OCI-LY3 (cell line): ENCODE results near the gene AHCYL2.

Experiments used
- EZH2phosphoT487 ChIP-seq: fragments of 200-600 bp; shearing (Covaris generic); IDR thresholded peaks from 2 replicates; pipeline ENCODE4 v1.6.1; 2018; ENCODE audit warnings: antibody characterized with exemption, mixed run types, low read depth
- TF ChIP-seq, protein P1 (sequence below): fragments of 200-600, 300-600 bp; sonication (generic); IDR thresholded peaks from 2 replicates; pipeline ENCODE4 v1.5.1; 2014; ENCODE audit warnings: antibody characterized with exemption, low read length, low read depth

DNA sequence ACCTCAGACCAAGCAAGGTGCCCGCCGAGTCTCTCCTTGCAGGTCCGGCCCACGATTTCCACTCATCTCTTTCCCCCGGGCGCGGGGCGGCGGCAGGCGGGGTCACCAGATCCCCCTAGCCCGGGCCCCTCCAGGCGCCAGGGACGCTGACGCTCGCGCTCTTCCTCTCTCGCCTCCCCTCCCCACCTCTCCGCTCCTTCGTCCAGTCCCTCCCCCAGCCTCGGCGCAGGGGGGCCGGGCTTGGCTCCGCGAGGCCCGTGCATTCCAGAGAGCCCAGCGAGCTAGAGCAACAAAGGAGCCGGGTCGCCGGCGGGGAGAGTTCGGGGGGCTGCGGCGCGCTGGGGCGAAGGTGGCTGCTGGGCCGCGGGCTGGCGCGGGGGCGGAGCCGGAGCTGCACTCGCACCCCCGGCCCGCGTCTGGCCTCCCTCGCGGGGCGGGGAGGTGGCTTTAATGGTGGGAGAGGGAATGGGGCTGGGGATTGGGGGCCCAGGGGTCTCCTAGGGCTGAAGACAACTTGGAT, 36.4 kb upstream of the AHCYL2 start, which contains the start of gene SMO:
- TF ChIP-seq, protein P1, sequence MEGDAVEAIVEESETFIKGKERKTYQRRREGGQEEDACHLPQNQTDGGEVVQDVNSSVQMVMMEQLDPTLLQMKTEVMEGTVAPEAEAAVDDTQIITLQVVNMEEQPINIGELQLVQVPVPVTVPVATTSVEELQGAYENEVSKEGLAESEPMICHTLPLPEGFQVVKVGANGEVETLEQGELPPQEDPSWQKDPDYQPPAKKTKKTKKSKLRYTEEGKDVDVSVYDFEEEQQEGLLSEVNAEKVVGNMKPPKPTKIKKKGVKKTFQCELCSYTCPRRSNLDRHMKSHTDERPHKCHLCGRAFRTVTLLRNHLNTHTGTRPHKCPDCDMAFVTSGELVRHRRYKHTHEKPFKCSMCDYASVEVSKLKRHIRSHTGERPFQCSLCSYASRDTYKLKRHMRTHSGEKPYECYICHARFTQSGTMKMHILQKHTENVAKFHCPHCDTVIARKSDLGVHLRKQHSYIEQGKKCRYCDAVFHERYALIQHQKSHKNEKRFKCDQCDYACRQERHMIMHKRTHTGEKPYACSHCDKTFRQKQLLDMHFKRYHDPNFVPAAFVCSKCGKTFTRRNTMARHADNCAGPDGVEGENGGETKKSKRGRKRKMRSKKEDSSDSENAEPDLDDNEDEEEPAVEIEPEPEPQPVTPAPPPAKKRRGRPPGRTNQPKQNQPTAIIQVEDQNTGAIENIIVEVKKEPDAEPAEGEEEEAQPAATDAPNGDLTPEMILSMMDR, result no peak
- TF ChIP-seq EZH2phosphoT487, result no peak
